Liver (tissue), 9 donors: ENCODE measurements around the gene SIGLEC9. TPM values are rescaled to one million over a fixed set of nuclear protein-coding genes. Genes with fewer than 3 reads are reported as not detected.

Experiments
- DNase-seq: peaks from one replicate; pipeline ENCODE4 v3.0.0-alpha.2; 2017; ENCODE audit warnings: low spot score
- H3K27ac ChIP-seq, 2 donors: one replicate each; pipeline ENCODE4 v1.7.0; 2013; ENCODE audit warnings: inconsistent platforms in 2 of 2, low read length in 2 of 2, control low read depth in 1 of 2, low read depth in 1 of 2, mild to moderate bottlenecking in 1 of 2
- H3K27me3 ChIP-seq, 4 donors: one replicate each; pipeline versions ENCODE4 v1.6.1 to v1.7.0; 2013; ENCODE audit warnings: low read length in 3 of 4, inconsistent platforms in 1 of 4, mild to moderate bottlenecking in 1 of 4, moderate library complexity in 1 of 4; ENCODE audit not compliant: control insufficient read depth in 4 of 4, insufficient read depth in 4 of 4
- H3K36me3 ChIP-seq, 4 donors: one replicate each; pipeline versions ENCODE4 v1.6.1 to v1.7.0; 2013; ENCODE audit warnings: low read length in 3 of 4, mild to moderate bottlenecking in 3 of 4, low read depth in 1 of 4, moderate library complexity in 1 of 4; ENCODE audit not compliant: control insufficient read depth in 4 of 4, insufficient read depth in 3 of 4
- H3K4me1 ChIP-seq, 4 donors: one replicate each; pipeline versions ENCODE4 v1.6.1 to v1.7.0; 2013; ENCODE audit warnings: low read length in 3 of 4, mild to moderate bottlenecking in 3 of 4, moderate library complexity in 1 of 4; ENCODE audit not compliant: control insufficient read depth in 4 of 4, insufficient read depth in 4 of 4
- H3K4me3 ChIP-seq, 3 donors: one replicate each; pipeline versions ENCODE4 v1.6.1 to v1.7.0; 2013; ENCODE audit warnings: low read length in 3 of 3, control low read depth in 1 of 3, low read depth in 1 of 3, mild to moderate bottlenecking in 1 of 3
- H3K9ac ChIP-seq, 2 donors: one replicate each; pipeline ENCODE4 v1.7.0; 2013; ENCODE audit warnings: low read length in 2 of 2, mild to moderate bottlenecking in 2 of 2, moderate library complexity in 2 of 2, control low read depth in 1 of 2, low read depth in 1 of 2
- H3K9me3 ChIP-seq, 4 donors: one replicate each; pipeline versions ENCODE4 v1.6.1 to v1.7.0; 2013; ENCODE audit warnings: low read length in 3 of 4; ENCODE audit not compliant: control insufficient read depth in 4 of 4
- ATF3 ChIP-seq: IDR thresholded peaks from 2 replicates; pipeline ENCODE4 v1.6.1; 2016; ENCODE audit warnings: antibody characterized with exemption
- CTCF ChIP-seq: fragments of 150-350 bp; IDR thresholded peaks from 2 replicates; pipeline ENCODE4 v1.5.1; 2017; ENCODE audit warnings: improper control_type of control experiment, low read depth, low read length; ENCODE audit not compliant: missing input control
- EGR1 ChIP-seq, 2 donors: IDR thresholded peaks; 2 replicates each; pipeline ENCODE4 v1.6.1; 2016 to 2018; ENCODE audit warnings: antibody characterized with exemption in 2 of 2, low read depth in 2 of 2
- FOXA1 ChIP-seq: IDR thresholded peaks from 2 replicates; pipeline ENCODE4 v1.6.1; 2016; ENCODE audit warnings: antibody characterized with exemption
- FOXA2 ChIP-seq: IDR thresholded peaks from 2 replicates; pipeline ENCODE4 v1.6.1; 2016; ENCODE audit warnings: antibody characterized with exemption
- GABPA ChIP-seq, 2 donors: IDR thresholded peaks in 1 of 2; conservative IDR thresholded peaks in 1 of 2; 2 replicates each; pipeline ENCODE4 v1.6.1; 2016; ENCODE audit warnings: antibody characterized with exemption in 2 of 2, mild to moderate bottlenecking in 1 of 2, moderate library complexity in 1 of 2
- HNF4A ChIP-seq, 2 donors: conservative IDR thresholded peaks; 2 replicates each; pipeline ENCODE4 v1.6.1; 2016; ENCODE audit warnings: antibody characterized with exemption in 2 of 2, mild to moderate bottlenecking in 2 of 2
- HNF4G ChIP-seq: IDR thresholded peaks from 2 replicates; pipeline ENCODE4 v1.6.1; 2016; ENCODE audit warnings: antibody characterized with exemption
- JUND ChIP-seq, 2 donors: IDR thresholded peaks; 2 replicates each; pipeline ENCODE4 v1.6.1; 2016; ENCODE audit warnings: antibody characterized with exemption in 2 of 2
- MAX ChIP-seq: IDR thresholded peaks from 2 replicates; pipeline ENCODE4 v1.6.1; 2016; ENCODE audit warnings: antibody characterized with exemption
- NR2F2 ChIP-seq: IDR thresholded peaks from 2 replicates; pipeline ENCODE4 v1.6.1; 2016; ENCODE audit warnings: antibody characterized with exemption
- RAD21 ChIP-seq, 2 donors: IDR thresholded peaks; 2 replicates each; pipeline ENCODE4 v1.6.1; 2016; ENCODE audit warnings: antibody characterized with exemption in 2 of 2, mild to moderate bottlenecking in 2 of 2
- REST ChIP-seq: IDR thresholded peaks from 2 replicates; pipeline ENCODE4 v1.6.1; 2016; ENCODE audit warnings: antibody characterized with exemption, mild to moderate bottlenecking
- RXRA ChIP-seq, 2 donors: IDR thresholded peaks; 2 replicates each; pipeline ENCODE4 v1.6.1; 2017 to 2018; ENCODE audit warnings: antibody characterized with exemption in 2 of 2, mild to moderate bottlenecking in 1 of 2
- SP1 ChIP-seq: IDR thresholded peaks from 2 replicates; pipeline ENCODE4 v1.6.1; 2018; ENCODE audit warnings: antibody characterized with exemption, mild to moderate bottlenecking
- TAF1 ChIP-seq: conservative IDR thresholded peaks from 2 replicates; pipeline ENCODE4 v1.6.1; 2016; ENCODE audit warnings: antibody characterized with exemption, mild to moderate bottlenecking
- YY1 ChIP-seq: IDR thresholded peaks from 2 replicates; pipeline ENCODE4 v1.6.1; 2016; ENCODE audit warnings: antibody characterized with exemption, mild to moderate bottlenecking
- ZBTB33 ChIP-seq: IDR thresholded peaks from 2 replicates; pipeline ENCODE4 v1.6.1; 2016; ENCODE audit warnings: antibody characterized with exemption
- WGBS: extraction: QIAGEN DNeasy Blood & Tissue Kit; methylation state at CpG from one replicate; pipeline ENCODE4 v1.1.7; 2013; 5-methylcytosine and 5-hydroxymethylcytosine counted together
- polyA plus RNA-seq, 2 donors: library from polyadenylated mRNA; stranded (reverse) in 1 of 2; unstranded in 1 of 2; fragments of 200-250 nt in 1 of 2; fragments of >200 nt in 1 of 2; fragmentation: Nextera tagmentation in 1 of 2; extraction: Ambion mirVana in 1 of 2; gene quantifications; one replicate each; pipeline versions ENCODE4 v1.2.1 to v1.2.3, GENCODE V29; 2013 to 2015
- total RNA-seq, 2 donors: library from RNA; depleted of rRNA; stranded (reverse); fragments of >200 nt; gene quantifications; one replicate each; pipeline ENCODE4 v1.2.3, GENCODE V29; 2014
- donor health status: healthy.
- donor health status: healthy.
- donor health status: healthy.
- donor health status: healthy.
- donor health status: healthy.

Gene SIGLEC9
- total and polyA plus RNA-seq, 4 donors = 3.0 to 5.4 (median 4.4) TPM

- H3K27ac ChIP-seq = no peak overlapping the region
- peaks cover 0 to 16% (median 7%) of the 10 kb centered on the region in 4 donors for H3K36me3 ChIP-seq
- WGBS = 88% methylated on average over 22 of the region's 22 CpGs
Observed at GRCh38 chr19:51099047-51099382, 25.7 kb upstream of the SIGLEC9 start.

More at GRCh38 chr19:51099047-51099382, 25.7 kb upstream of the SIGLEC9 start:
- Histone ChIP-seq H3K9me3 (no peaks in the 10 kb centered on the region), H3K9ac (no peak overlapping the region), H3K4me1 (peaks cover 0 to 3% (median 0%) of the 10 kb centered on the region in 4 donors), H3K4me3 (no peak overlapping the region), H3K27me3 (no peaks in the 10 kb centered on the region)
- no peak for TF ChIP-seq RAD21 (IDR thresholded peaks at IDR 0.05)
- TF ChIP-seq GABPA (IDR thresholded peaks at IDR 0.05 in 1 of 2, conservative IDR thresholded peaks at IDR 0.05 in 1 of 2) = no peak
- no peak for TF ChIP-seq REST
- TF ChIP-seq YY1 = no peak
- no peak for TF ChIP-seq ATF3
- TF ChIP-seq ZBTB33 = no peak
- no peak for TF ChIP-seq SP1
- TF ChIP-seq FOXA2 = no peak
- TF ChIP-seq HNF4A (conservative IDR thresholded peaks at IDR 0.05) = no peak
- TF ChIP-seq NR2F2 = no peak
- no peak for TF ChIP-seq TAF1
- no peak for TF ChIP-seq JUND (IDR thresholded peaks at IDR 0.05)
- TF ChIP-seq MAX = no peak
- no peak for TF ChIP-seq RXRA (IDR thresholded peaks at IDR 0.05)
- no peak for TF ChIP-seq EGR1 (IDR thresholded peaks at IDR 0.05; ENCODE audit: low read depth in 2 of 2)
- no peak for TF ChIP-seq FOXA1
- no peak for TF ChIP-seq CTCF
- no peak for TF ChIP-seq HNF4G
- DNase-seq = no peak
